Eye (tissue), 1 donor: ENCODE results near the gene EHHADH.

Experiments used
- DNase-seq: peaks from one replicate; pipeline ENCODE4 v3.0.0-alpha.2; 2015

The EHHADH gene

DNA sequence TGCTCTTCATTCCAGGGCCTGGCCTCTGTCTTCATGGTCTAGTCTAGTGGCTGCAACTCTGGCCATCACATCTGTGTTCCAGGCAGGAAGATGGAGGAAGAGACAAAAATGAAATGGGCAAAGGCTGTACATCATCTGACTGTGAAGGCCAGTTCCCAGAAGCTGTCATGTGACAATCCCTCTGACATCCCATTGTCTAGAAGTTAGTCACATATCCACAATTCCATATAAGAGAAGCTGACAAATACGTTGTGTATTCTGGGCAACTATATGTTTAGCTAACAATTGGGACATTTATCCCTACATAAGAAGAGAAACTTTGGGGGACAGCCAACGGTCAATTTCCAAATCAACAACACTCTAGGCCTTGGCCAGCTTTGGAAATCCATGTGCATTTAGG is 66.5 kb downstream of the EHHADH start:
- DNase-seq, result no peak

- DNase-seq, result peak; percentile 85
These were observed 77.0 kb downstream of the EHHADH start for GRCh38 chr3:185176750-185177359.

GRCh38 chr3:185175370-185175987 is 78.4 kb downstream of the EHHADH start:
- DNase-seq, result peak; percentile 74

- no peak for DNase-seq
These were observed 81.5 kb downstream of the EHHADH start for GRCh38 chr3:185172086-185173049.

GRCh38 chr3:185164428-185165217 is 89.2 kb downstream of the EHHADH start:
- peak; percentile 26 for DNase-seq

DNA sequence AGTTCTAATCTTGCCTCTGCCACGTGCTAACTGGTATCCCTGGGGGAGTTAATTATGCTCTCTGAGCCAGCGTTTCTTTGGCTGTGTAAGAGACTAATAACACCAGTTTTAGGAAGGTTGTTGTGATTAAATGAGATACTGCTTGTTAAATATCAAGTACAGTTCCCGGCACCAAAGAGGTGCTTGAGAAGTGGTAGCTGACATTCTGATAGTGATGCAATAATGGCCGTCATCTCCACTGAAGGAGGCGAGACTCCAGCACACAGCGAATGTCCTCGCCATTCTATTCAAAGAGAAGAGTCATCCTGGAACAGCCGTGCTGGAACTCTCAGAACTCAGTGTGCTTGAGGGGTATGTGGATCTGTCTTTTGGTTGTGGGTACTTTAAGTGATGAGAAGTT is 91.2 kb downstream of the EHHADH start:
- no peak for DNase-seq

GRCh38 chr3:185161761-185162160 is 92.1 kb downstream of the EHHADH start:
- no peak for DNase-seq

DNA sequence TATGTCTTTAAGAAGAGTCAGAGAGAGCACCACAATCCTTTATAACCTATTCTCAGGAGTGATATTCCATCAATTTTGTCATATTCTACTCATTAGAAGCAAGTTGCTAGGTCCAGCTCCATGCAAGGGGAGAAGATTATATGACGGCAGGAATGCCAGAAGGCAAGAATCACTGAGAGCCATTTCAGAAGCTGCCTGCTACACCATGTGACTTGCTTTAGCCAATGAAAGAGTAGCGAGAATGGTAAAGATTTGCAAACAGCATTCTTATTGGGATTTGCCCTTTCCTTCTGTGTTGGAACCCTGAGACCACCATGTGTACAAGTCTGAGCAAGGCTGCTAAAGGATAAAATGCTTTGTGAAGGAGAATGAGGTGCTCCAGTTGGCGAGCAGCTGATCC is 96.5 kb downstream of the EHHADH start:
- DNase-seq, result no peak

DNA sequence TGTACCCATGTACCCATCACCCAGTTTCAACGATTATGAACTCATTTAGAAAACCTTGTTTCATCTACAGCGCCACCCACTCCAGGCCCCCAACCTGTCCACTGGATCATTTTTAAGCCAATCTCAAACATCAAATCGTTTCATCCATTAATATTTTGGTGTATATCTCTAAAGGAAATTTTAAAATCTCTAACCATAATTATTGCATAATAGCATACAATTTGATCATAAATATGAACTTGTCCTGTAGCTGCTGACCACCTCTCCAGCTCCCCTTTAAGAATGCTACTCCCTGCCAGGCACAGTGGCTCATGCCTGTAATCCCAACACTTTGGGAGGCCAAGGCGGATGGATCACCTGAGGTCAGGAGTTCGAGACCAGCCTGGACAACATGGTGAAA is 98.2 kb downstream of the EHHADH start:
- no peak for DNase-seq

DNA sequence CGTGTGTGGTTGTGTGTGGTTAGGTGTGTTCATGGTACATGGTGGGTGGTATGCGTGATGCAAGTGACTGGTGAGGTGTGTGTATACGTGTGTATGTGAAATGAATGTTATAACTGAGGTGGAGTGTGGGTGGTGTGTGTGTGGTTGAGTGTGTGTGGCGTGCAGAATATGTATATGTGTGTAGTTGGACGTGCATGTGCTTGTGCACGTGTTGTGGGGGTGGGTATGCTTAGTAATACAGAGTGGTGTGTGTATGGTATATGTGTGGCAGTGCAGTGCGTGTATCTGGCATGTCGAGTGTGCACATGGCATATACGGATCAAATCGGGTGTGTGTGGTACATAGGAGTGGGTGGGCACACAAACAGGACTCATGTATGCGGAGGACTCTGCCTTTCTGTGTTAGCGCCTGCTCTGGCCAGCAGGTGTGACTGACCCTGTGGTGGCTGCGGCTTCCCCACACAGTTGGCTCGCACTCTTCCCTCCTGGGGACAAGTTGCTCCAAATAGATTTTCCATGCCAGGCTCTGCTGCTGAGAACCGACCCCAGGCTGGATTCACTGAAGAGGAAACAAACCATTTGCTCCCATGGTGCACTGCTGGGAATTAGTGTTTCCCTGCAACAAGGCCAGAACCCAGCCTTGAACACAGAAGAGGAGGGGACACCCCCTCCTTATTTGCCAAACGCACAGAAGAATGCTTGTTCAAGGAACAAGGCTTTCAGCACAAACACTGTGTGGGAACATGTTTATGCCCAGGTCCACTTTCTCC is 99.8 kb downstream of the EHHADH start:
- DNase-seq, result peak; percentile 82

- DNase-seq, result peak; percentile 86
These were observed 100.6 kb downstream of the EHHADH start for GRCh38 chr3:185153171-185153771.

DNA sequence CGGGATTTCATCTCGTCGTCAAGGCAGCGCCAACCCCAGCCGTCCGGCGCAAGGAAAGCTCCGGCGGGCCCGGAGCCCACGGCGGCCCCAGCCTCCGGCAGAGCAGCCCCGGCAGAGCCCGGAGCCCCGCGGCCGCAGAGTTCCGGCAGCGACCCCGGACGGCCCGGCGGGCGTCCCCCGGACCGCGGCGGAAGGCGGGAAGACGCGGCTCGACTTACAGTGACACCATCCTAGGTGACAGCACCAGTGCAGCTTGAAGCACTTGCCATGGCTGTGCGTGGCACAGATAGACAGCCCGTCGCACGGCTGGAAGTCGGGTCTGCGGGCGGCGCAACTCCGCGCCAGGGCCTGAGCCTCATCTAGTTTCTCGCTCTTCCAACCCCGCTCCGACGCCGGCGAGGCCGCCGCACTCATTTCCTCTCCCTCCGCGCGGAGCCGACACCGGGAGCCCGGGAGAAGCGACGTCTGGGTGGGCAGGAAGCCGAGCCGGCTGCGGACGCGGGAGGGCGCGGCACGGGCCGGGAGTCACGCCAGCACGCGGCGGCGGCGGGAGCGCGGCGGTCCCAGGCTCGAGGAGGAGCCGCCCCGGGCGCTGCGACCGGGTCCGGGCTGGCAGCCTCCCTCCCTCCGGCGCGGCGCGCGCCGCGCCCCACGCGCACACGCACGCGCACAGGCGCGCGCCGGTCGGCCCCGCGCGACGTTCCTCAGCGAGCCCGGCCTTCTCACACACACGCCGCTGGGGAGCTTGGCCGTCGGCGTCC is 101.3 kb downstream of the EHHADH start, which contains the start of gene C3orf70:
Gene C3orf70, minus strand, starts transcription at position 651 of the 761 bp plus-strand sequence. Its CDS starts 237 bp downstream, at position 414.
- peak; percentile 89 for DNase-seq

DNA sequence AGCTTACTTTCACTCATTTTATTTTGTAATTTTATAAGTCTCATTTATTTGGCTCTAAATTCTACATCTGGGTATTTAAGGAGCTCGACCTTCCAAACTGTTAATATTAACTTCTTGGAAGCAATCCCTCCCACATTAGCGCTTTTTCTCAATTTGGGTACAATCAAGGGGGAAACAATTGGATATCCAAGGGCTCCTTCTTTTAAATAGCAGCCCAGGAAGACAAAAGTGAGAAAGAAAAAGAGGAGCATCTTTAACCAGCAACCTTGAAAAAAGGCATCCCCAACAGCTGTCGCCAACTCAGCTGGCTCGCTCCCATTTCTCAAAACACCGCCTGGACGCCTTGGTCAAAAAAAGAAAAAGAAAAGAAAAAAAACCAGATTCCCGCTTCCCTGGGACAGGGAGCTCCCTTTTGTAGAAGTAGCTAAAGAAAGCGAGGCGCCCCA is 101.9 kb downstream of the EHHADH start:
- no peak for DNase-seq

DNA sequence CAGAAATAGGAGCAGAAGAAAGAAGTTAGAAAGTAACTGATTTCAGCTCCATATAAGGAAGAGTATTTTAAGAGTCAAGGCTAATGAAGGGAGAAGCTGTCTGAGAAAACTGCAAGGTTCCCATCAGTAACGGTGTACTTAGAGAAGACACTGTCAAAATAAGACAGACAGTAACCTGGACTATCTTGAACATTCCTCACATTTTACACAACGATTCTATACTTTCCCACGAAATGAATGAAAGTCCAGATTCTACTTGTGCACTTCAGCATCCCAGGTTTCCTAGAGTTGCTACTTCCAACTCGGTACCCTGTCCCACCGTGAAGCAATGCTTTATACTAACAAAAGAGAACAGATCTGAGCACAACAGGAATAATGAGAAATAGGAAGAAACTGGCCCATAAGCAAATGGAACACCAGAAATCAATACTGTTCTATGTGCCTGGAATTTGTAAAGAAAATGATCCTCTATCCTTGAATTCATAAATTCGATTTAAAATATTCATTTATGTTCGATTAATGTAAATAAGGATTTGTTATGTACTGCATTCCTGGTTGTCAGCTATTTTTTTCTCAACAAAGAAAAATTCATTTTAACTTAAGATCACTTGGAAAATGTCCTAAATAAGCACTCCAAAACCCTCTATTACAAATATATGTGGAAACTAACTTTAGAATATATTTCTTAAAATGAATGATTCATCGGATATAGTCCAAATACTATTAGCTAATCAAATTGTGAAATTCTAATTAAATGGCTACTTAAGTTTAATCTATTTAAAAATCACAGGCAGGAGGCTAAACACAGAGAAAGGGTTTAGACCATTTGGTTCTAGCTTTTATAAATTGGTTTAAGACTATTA is 102.5 kb downstream of the EHHADH start:
- peak; percentile 24 for DNase-seq

- no peak for DNase-seq
These were observed 103.3 kb downstream of the EHHADH start for GRCh38 chr3:185150561-185150960.

- no peak for DNase-seq
These were observed 104.3 kb downstream of the EHHADH start for GRCh38 chr3:185149591-185149990.

DNA sequence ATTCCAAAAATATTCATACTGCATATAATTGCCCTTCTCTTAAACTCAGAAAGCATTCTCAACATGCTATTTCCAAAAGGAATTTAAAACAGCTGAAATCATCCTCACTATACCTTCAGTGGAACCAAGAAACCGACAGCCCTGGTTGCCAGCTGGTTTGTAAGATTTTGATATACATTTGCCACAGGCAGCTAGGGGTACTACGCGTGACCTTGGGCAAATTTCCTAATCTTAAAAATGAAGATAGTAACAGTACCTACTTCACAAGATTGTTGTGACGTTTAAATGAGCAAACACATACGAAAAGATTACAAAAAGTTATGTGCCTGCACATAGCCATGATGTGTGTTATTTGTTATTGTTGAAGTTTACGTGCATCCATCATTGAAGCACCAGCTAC is 108.3 kb downstream of the EHHADH start:
- no peak for DNase-seq

DNA sequence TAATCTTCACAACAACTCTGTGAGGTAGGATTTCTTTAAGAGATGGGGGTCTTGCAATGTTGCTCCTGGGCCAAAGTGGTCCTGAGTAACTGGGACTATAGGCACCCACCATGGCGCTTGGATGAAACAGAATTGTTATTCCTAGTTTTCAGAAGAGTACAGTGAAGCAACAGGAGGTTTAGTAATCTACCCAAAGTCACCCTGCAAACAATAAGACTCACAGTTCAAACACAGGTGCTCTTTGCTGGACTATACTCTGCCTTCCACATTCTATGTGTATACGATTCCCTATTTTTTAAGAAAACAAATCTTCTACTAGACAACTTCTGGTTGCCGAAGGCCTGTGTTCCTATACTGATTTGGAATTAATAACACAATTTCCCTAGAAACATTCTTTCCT is 109.1 kb downstream of the EHHADH start:
- no peak for DNase-seq
